Retinal pigment epithelial cell (primary cell): Measurements from ENCODE around the gene RCOR3.
"Not testable (repeated sequence)": the region's sequence is repeated elsewhere in the genome, so short reads cannot be mapped to it uniquely, and the experiment has no call there.

Experiments
- DNase-seq: peaks from one replicate; pipeline ENCODE4 v3.0.0-alpha.2; 2010; ENCODE audit warnings: low read depth
- H3K4me3 ChIP-seq: 2 replicates; pipeline ENCODE4 v1.5.1; 2011; ENCODE audit warnings: mild to moderate bottlenecking, low read length, control low read depth, moderate library complexity
- CTCF ChIP-seq: conservative IDR thresholded peaks from 2 replicates; pipeline ENCODE4 v1.5.1; 2011; ENCODE audit warnings: low read depth, low read length, control low read depth, inconsistent platforms

The RCOR3 gene

GRCh38 chr1:211229365-211229759 is 29.8 kb upstream of the RCOR3 start:
- TF ChIP-seq CTCF, result no peak
- H3K4me3 ChIP-seq, result no peak overlapping the region
- no peak for DNase-seq

- no peak for DNase-seq
- no peak for TF ChIP-seq CTCF
- H3K4me3 ChIP-seq, result no peak overlapping the region
These were observed 27.3 kb upstream of the RCOR3 start for GRCh38 chr1:211231873-211232272.

GRCh38 chr1:211236633-211237320 is 22.4 kb upstream of the RCOR3 start:
- H3K4me3 ChIP-seq, result no peak overlapping the region
- no peak for DNase-seq
- TF ChIP-seq CTCF, result no peak

- no peak for TF ChIP-seq CTCF
- no peak overlapping the region for H3K4me3 ChIP-seq
- no peak for DNase-seq
These were observed 21.6 kb upstream of the RCOR3 start for GRCh38 chr1:211237579-211237978.

- not testable (repeated sequence) for DNase-seq, H3K4me3 ChIP-seq
These were observed 18.6 kb upstream of the RCOR3 start for GRCh38 chr1:211240567-211240966.

GRCh38 chr1:211241071-211241470 is 18.1 kb upstream of the RCOR3 start:
- TF ChIP-seq CTCF, result no peak
- DNase-seq, result no peak
- no peak overlapping the region for H3K4me3 ChIP-seq

- not testable (repeated sequence) for H3K4me3 ChIP-seq, DNase-seq
These were observed 15.5 kb upstream of the RCOR3 start for GRCh38 chr1:211243639-211244038.

GRCh38 chr1:211246583-211246982 is 12.6 kb upstream of the RCOR3 start:
- DNase-seq, result not testable (repeated sequence)

GRCh38 chr1:211247921-211248320 is 11.2 kb upstream of the RCOR3 start:
- H3K4me3 ChIP-seq, result no peak overlapping the region
- DNase-seq, result peak; percentile 20
- TF ChIP-seq CTCF, result no peak

More at GRCh38 chr1:211246583-211246982, 12.6 kb upstream of the RCOR3 start:
- not testable (repeated sequence) for H3K4me3 ChIP-seq

GRCh38 chr1:211249611-211250010 is 9.6 kb upstream of the RCOR3 start:
- not testable (repeated sequence) for DNase-seq, H3K4me3 ChIP-seq
